ENCODE results near the gene PCDH9. TPM values are rescaled to one million over a fixed set of nuclear protein-coding genes. Genes with fewer than 3 reads are reported as not detected.

PCDH9 gene
- total and polyA plus RNA-seq, 7 experiments from 2014 or later: 0.08 to 1.3 (median 0.21) TPM

DNA sequence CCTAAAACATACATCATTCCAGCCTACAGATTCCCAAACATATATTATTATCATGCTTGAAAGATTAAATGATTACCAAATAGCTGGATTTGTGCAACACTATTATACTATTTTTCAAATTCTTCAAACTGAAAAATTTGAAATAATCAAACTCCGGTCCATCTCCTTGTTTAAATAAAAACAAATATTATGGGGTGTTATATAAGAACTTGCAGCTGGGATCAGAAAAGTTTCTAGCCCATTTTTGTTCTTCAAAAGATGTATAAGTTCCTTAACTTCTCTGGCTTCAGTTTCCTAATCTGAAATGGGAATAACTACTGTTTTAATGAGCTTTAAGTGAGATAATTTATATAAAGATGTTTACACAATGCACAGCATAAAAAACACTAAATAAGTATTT is 422.9 kb downstream of the PCDH9 start:
- DNase-seq: no peak
- no peak overlapping the region for H3K4me3 ChIP-seq (ENCODE audit: low read length)
- H3K27ac ChIP-seq (ENCODE audit: low read depth, low read length): no peak overlapping the region
- no peaks in the 10 kb centered on the region for H3K27me3 ChIP-seq (ENCODE audit: control insufficient read depth in 2 of 2, insufficient read depth in 2 of 2, low read length in 2 of 2)
- POLR2A ChIA-PET: no interaction called here
- intact Hi-C loops (cut with micrococcal nuclease): no loop called here
- ATAC-seq: no peak
- Mint-ChIP-seq H3K9me3 (peaks cover 0 to 15% (median 3%) of the 10 kb centered on the region in 11 donors), H3K27me3 (no peaks in the 10 kb centered on the region), H3K36me3 (no peaks in the 10 kb centered on the region), H3K4me3 (no peak overlapping the region), H3K4me1 (peaks cover 0 to 2% (median 0%) of the 10 kb centered on the region in 7 donors), H3K27ac (no peak overlapping the region)
- H3K4me1 ChIP-seq (ENCODE audit: control insufficient read depth in 2 of 2, insufficient read depth in 2 of 2, low read length in 2 of 2): no peaks in the 10 kb centered on the region
- CTCF ChIA-PET: no interaction called here
- H3K9me3 ChIP-seq (ENCODE audit: control insufficient read depth in 2 of 3, low read length in 3 of 3): no peaks in the 10 kb centered on the region
- H3K36me3 ChIP-seq (ENCODE audit: control insufficient read depth in 2 of 3, insufficient read depth in 3 of 3, low read length in 3 of 3): no peaks in the 10 kb centered on the region

- Mint-ChIP-seq H3K4me1 (peaks cover 0 to 2% (median 0%) of the 10 kb centered on the region in 7 donors), H3K27me3 (no peaks in the 10 kb centered on the region), H3K27ac (no peak overlapping the region), H3K36me3 (no peaks in the 10 kb centered on the region), H3K9me3 (peaks cover 0 to 6% (median 0%) of the 10 kb centered on the region in 11 donors), H3K4me3 (no peak overlapping the region)
- Histone ChIP-seq H3K4me1 (ENCODE audit: control insufficient read depth in 2 of 2, insufficient read depth in 2 of 2, low read length in 2 of 2) (no peaks in the 10 kb centered on the region), H3K36me3 (ENCODE audit: control insufficient read depth in 2 of 3, insufficient read depth in 3 of 3, low read length in 3 of 3) (no peaks in the 10 kb centered on the region), H3K27me3 (ENCODE audit: control insufficient read depth in 2 of 2, insufficient read depth in 2 of 2, low read length in 2 of 2) (no peaks in the 10 kb centered on the region), H3K4me3 (ENCODE audit: low read length) (no peak overlapping the region), H3K9me3 (ENCODE audit: control insufficient read depth in 2 of 3, low read length in 3 of 3) (no peaks in the 10 kb centered on the region), H3K27ac (ENCODE audit: low read depth, low read length) (no peak overlapping the region)
- intact Hi-C loops (cut with micrococcal nuclease): no loop called here
- ChIA-PET CTCF (no interaction called here), POLR2A (no interaction called here)
- ATAC-seq (no peak), DNase-seq (no peak)
Measured at GRCh38 chr13:66805657-66806056, 424.5 kb downstream of the PCDH9 start.

DNA sequence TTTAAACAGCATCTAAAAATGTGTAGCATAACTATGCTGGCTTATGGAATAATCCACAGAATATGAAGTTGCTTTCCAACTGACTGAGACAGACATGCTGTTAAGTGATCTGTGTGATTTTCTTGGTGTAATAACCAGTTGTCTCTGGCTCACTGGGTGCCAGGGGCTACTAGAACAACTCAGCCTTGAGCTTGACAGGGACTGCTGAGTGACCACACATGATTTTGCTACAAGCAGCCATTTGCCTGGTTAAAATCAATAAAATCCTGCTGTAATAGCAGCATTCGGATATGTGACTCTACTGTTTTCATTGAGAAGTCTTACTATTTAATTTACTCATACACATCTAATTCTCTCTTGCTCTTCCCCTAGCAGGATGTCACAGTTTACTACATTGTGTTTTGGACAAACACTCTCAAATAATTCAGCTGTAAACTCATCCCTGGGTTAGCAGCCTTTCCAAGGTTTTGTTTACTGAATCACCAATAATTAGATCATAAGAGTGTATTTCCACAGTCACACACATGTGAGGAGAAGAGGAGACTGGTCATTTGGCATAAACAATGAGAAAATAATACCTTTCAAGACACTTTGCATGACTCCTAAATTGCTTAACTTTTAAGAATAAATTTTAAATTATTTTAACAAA is 426.2 kb downstream of the PCDH9 start:
- no peaks in the 10 kb centered on the region for H3K27me3 Mint-ChIP-seq
- no peak for ATAC-seq
- CTCF ChIA-PET: no interaction called here

DNA sequence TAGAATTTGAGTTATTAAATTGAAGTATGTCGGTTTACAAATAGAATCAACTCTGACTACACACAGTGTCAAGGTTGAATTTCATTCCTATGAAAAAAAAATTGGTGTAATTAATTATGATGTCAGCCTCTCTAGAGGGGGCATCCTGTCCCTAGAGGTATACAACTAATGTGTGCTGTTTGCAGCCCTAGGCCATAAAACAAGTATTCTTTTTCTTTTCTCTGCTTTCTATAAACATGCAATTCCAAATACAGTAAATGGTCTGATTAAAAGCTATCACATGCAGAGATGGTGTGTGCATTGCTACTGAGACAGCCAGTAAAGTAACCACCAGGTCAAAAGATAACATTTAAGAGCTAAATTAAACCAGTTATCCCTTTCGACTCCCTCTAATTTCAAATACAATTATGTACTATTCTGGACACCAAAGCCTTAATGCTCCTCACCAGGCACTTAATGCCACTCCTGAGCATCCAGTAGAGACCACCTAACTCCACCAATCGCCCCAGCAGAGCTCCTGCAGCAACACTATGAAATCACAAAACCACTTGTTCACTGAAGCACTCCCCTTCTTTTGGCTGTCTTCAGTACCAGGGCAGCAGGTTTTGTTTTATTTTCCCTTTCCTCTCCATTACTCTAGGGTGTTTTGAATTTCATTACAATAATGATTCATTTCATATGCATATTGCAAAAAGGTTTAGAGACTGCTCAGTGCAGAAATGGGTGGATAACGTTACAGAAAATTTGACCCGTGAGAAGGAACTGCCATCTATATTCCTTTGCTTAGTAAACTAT is 426.9 kb downstream of the PCDH9 start:
- H3K27me3 Mint-ChIP-seq: no peaks in the 10 kb centered on the region
- no peaks in the 10 kb centered on the region for H3K4me1 ChIP-seq (ENCODE audit: control insufficient read depth in 2 of 2, insufficient read depth in 2 of 2, low read length in 2 of 2)
- no peak overlapping the region for H3K4me3 Mint-ChIP-seq
- intact Hi-C loops (cut with micrococcal nuclease): no loop called here
- H3K9me3 ChIP-seq (ENCODE audit: control insufficient read depth in 2 of 3, low read length in 3 of 3): no peaks in the 10 kb centered on the region
- ATAC-seq (no peak), DNase-seq (no peak)
- POLR2A ChIA-PET: no interaction called here
- no peak overlapping the region for H3K27ac ChIP-seq (ENCODE audit: low read depth, low read length)
- CTCF ChIA-PET: no interaction called here
- no peaks in the 10 kb centered on the region for H3K36me3 ChIP-seq (ENCODE audit: control insufficient read depth in 2 of 3, insufficient read depth in 3 of 3, low read length in 3 of 3)
- no peak overlapping the region for H3K4me3 ChIP-seq (ENCODE audit: low read length)
- no peaks in the 10 kb centered on the region for H3K27me3 ChIP-seq (ENCODE audit: control insufficient read depth in 2 of 2, insufficient read depth in 2 of 2, low read length in 2 of 2)
- peaks cover 0 to 6% (median 0%) of the 10 kb centered on the region in 11 donors for H3K9me3 Mint-ChIP-seq
- no peaks in the 10 kb centered on the region for H3K36me3 Mint-ChIP-seq
- no peak overlapping the region for H3K27ac Mint-ChIP-seq
- peaks cover 0 to 2% (median 0%) of the 10 kb centered on the region in 7 donors for H3K4me1 Mint-ChIP-seq

More for the DNA sequence above, 426.2 kb downstream of the PCDH9 start:
- Histone ChIP-seq H3K27me3 (ENCODE audit: control insufficient read depth in 2 of 2, insufficient read depth in 2 of 2, low read length in 2 of 2) (no peaks in the 10 kb centered on the region), H3K4me1 (ENCODE audit: control insufficient read depth in 2 of 2, insufficient read depth in 2 of 2, low read length in 2 of 2) (no peaks in the 10 kb centered on the region), H3K4me3 (ENCODE audit: low read length) (no peak overlapping the region), H3K9me3 (ENCODE audit: control insufficient read depth in 2 of 3, low read length in 3 of 3) (no peaks in the 10 kb centered on the region), H3K27ac (ENCODE audit: low read depth, low read length) (no peak overlapping the region), H3K36me3 (ENCODE audit: control insufficient read depth in 2 of 3, insufficient read depth in 3 of 3, low read length in 3 of 3) (no peaks in the 10 kb centered on the region)
- no peak overlapping the region for H3K4me3 Mint-ChIP-seq
- DNase-seq: no peak
- H3K27ac Mint-ChIP-seq: no peak overlapping the region
- no peaks in the 10 kb centered on the region for H3K36me3 Mint-ChIP-seq
- POLR2A ChIA-PET: no interaction called here
- peaks cover 0 to 2% (median 0%) of the 10 kb centered on the region in 7 donors for H3K4me1 Mint-ChIP-seq
- intact Hi-C loops (cut with micrococcal nuclease): no loop called here
- peaks cover 0 to 6% (median 0%) of the 10 kb centered on the region in 11 donors for H3K9me3 Mint-ChIP-seq

- ATAC-seq: no peak
- intact Hi-C loops (cut with micrococcal nuclease): no loop called here
- no peak for DNase-seq
- H3K9me3 Mint-ChIP-seq: peaks cover 0 to 4% (median 0%) of the 10 kb centered on the region in 11 donors
- CTCF ChIA-PET: no interaction called here
- H3K27me3 Mint-ChIP-seq: no peaks in the 10 kb centered on the region
- H3K27ac ChIP-seq (ENCODE audit: low read depth, low read length): no peak overlapping the region
- no peak overlapping the region for H3K4me3 ChIP-seq (ENCODE audit: low read length)
- no peaks in the 10 kb centered on the region for H3K36me3 Mint-ChIP-seq
- H3K36me3 ChIP-seq (ENCODE audit: control insufficient read depth in 2 of 3, insufficient read depth in 3 of 3, low read length in 3 of 3): no peaks in the 10 kb centered on the region
- no peaks in the 10 kb centered on the region for H3K4me1 Mint-ChIP-seq
- no peaks in the 10 kb centered on the region for H3K4me1 ChIP-seq (ENCODE audit: control insufficient read depth in 2 of 2, insufficient read depth in 2 of 2, low read length in 2 of 2)
- no peaks in the 10 kb centered on the region for H3K27me3 ChIP-seq (ENCODE audit: control insufficient read depth in 2 of 2, insufficient read depth in 2 of 2, low read length in 2 of 2)
- no peak overlapping the region for H3K4me3 Mint-ChIP-seq
- H3K27ac Mint-ChIP-seq: no peak overlapping the region
- no peaks in the 10 kb centered on the region for H3K9me3 ChIP-seq (ENCODE audit: control insufficient read depth in 2 of 3, low read length in 3 of 3)
- POLR2A ChIA-PET: no interaction called here
Measured at GRCh38 chr13:66795636-66796035, 434.5 kb downstream of the PCDH9 start.

- Mint-ChIP-seq H3K27me3 (no peaks in the 10 kb centered on the region), H3K27ac (no peak overlapping the region), H3K36me3 (no peaks in the 10 kb centered on the region), H3K4me1 (no peaks in the 10 kb centered on the region), H3K9me3 (peaks cover 0 to 4% (median 0%) of the 10 kb centered on the region in 11 donors), H3K4me3 (no peak overlapping the region)
- ATAC-seq (no peak), DNase-seq (no peak)
- intact Hi-C loops (cut with micrococcal nuclease): no loop called here
- Histone ChIP-seq H3K27ac (ENCODE audit: low read depth, low read length) (no peak overlapping the region), H3K9me3 (ENCODE audit: control insufficient read depth in 2 of 3, low read length in 3 of 3) (no peaks in the 10 kb centered on the region), H3K4me3 (ENCODE audit: low read length) (no peak overlapping the region), H3K4me1 (ENCODE audit: control insufficient read depth in 2 of 2, insufficient read depth in 2 of 2, low read length in 2 of 2) (no peaks in the 10 kb centered on the region), H3K36me3 (ENCODE audit: control insufficient read depth in 2 of 3, insufficient read depth in 3 of 3, low read length in 3 of 3) (no peaks in the 10 kb centered on the region), H3K27me3 (ENCODE audit: control insufficient read depth in 2 of 2, insufficient read depth in 2 of 2, low read length in 2 of 2) (no peaks in the 10 kb centered on the region)
- CTCF ChIA-PET: no interaction called here
- POLR2A ChIA-PET: no interaction called here
Measured at GRCh38 chr13:66794340-66795031, 435.6 kb downstream of the PCDH9 start.
